H1 (cell line): ENCODE results near the gene TMEM253. TPM values are rescaled to one million over a fixed set of nuclear protein-coding genes. Genes with fewer than 3 reads are reported as not detected.

Experiments
- EGR1 ChIP-seq: IDR thresholded peaks from 2 replicates; pipeline ENCODE4 v1.6.1; 2011; ENCODE audit warnings: low read depth, low read length, borderline replicate concordance
- HDAC2 ChIP-seq, 2 experiments: fragments of 300-600 bp in 1 of 2; sonication (generic) in 1 of 2; IDR thresholded peaks; 2 replicates each; pipeline ENCODE4 v1.6.1; 2011 to 2012; ENCODE audit warnings: low read depth in 2 of 2, low read length in 2 of 2, mild to moderate bottlenecking in 2 of 2, moderate library complexity in 2 of 2, borderline replicate concordance in 1 of 2, inconsistent platforms in 1 of 2
- KDM1A ChIP-seq: fragments of 200-600, 300-600 bp; sonication (generic); IDR thresholded peaks from 2 replicates; pipeline ENCODE4 v1.7.1; 2016; ENCODE audit warnings: mild to moderate bottlenecking, low read length, borderline replicate concordance
- polyA plus RNA-seq, 7 experiments: library from polyadenylated mRNA; depleted of rRNA in 3 of 7; stranded (reverse) in 5 of 7; unstranded in 2 of 7; fragments of >200 nt in 5 of 7; fragments of 200-250 nt in 2 of 7; gene quantifications; 1 replicate in 5 of 7; 2 replicates in 1 of 7; 4 replicates in 1 of 7; pipeline versions ENCODE4 v1.2.1 to v1.2.3, GENCODE V29; 2011 to 2013; ENCODE audit warnings: missing spikeins in 2 of 7, mixed read lengths in 2 of 7
- total RNA-seq: library from RNA; stranded (reverse); fragmentation: NEBNext Ultra II Directional; extraction: Animal tissue kit (Norgen Biotek cat#: 25700); gene quantifications from 2 replicates; pipeline ENCODE4 v1.2.1, GENCODE V29; 2021
- TF ChIP-seq, protein P1 (sequence below): fragments of 300-600 bp; sonication (generic); IDR thresholded peaks from 2 replicates; pipeline ENCODE4 v1.7.1; 2012; ENCODE audit warnings: low read length, moderate library complexity, mild to moderate bottlenecking, inconsistent platforms; ENCODE audit not compliant: insufficient replicate concordance
- TF ChIP-seq, protein P2 (sequence below): IDR thresholded peaks from 2 replicates; pipeline ENCODE4 v1.6.1; 2011; ENCODE audit warnings: low read depth, mild to moderate bottlenecking, low read length; ENCODE audit not compliant: insufficient read depth
- TF ChIP-seq, protein P3 (sequence below): IDR thresholded peaks from 2 replicates; pipeline ENCODE4 v1.6.1; 2012; ENCODE audit warnings: low read length, inconsistent platforms

Gene TMEM253
- total and polyA plus RNA-seq, 2 of the 8 experiments (the other 6 are each of a cell fraction or from before 2014, with no cell fraction given), result 1.9 to 2.2 TPM

DNA sequence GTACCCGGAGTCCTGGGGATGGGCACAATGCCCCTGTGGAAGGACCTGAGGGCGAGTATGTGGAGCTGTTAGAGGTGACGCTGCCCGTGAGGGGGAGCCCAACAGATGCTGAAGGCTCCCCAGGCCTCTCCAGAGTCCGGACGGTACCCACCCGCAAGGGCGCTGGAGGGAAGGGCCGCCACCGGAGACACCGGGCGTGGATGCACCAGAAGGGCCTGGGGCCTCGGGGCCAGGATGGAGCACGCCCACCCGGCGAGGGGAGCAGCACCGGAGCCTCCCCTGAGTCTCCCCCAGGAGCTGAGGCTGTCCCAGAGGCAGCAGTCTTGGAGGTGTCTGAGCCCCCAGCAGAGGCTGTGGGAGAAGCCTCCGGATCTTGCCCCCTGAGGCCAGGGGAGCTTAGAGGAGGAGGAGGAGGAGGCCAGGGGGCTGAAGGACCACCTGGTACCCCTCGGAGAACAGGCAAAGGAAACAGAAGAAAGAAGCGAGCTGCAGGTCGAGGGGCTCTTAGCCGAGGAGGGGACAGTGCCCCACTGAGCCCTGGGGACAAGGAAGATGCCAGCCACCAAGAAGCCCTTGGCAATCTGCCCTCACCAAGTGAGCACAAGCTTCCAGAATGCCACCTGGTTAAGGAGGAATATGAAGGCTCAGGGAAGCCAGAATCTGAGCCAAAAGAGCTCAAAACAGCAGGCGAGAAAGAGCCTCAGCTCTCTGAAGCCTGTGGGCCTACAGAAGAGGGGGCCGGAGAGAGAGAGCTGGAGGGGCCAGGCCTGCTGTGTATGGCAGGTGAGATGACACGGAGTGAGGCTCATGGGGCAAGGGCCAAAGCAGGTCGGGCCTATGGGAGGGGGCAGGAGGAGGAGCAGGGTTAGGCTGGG is 26.2 kb upstream of the TMEM253 start (continued):
- TF ChIP-seq, protein P1, sequence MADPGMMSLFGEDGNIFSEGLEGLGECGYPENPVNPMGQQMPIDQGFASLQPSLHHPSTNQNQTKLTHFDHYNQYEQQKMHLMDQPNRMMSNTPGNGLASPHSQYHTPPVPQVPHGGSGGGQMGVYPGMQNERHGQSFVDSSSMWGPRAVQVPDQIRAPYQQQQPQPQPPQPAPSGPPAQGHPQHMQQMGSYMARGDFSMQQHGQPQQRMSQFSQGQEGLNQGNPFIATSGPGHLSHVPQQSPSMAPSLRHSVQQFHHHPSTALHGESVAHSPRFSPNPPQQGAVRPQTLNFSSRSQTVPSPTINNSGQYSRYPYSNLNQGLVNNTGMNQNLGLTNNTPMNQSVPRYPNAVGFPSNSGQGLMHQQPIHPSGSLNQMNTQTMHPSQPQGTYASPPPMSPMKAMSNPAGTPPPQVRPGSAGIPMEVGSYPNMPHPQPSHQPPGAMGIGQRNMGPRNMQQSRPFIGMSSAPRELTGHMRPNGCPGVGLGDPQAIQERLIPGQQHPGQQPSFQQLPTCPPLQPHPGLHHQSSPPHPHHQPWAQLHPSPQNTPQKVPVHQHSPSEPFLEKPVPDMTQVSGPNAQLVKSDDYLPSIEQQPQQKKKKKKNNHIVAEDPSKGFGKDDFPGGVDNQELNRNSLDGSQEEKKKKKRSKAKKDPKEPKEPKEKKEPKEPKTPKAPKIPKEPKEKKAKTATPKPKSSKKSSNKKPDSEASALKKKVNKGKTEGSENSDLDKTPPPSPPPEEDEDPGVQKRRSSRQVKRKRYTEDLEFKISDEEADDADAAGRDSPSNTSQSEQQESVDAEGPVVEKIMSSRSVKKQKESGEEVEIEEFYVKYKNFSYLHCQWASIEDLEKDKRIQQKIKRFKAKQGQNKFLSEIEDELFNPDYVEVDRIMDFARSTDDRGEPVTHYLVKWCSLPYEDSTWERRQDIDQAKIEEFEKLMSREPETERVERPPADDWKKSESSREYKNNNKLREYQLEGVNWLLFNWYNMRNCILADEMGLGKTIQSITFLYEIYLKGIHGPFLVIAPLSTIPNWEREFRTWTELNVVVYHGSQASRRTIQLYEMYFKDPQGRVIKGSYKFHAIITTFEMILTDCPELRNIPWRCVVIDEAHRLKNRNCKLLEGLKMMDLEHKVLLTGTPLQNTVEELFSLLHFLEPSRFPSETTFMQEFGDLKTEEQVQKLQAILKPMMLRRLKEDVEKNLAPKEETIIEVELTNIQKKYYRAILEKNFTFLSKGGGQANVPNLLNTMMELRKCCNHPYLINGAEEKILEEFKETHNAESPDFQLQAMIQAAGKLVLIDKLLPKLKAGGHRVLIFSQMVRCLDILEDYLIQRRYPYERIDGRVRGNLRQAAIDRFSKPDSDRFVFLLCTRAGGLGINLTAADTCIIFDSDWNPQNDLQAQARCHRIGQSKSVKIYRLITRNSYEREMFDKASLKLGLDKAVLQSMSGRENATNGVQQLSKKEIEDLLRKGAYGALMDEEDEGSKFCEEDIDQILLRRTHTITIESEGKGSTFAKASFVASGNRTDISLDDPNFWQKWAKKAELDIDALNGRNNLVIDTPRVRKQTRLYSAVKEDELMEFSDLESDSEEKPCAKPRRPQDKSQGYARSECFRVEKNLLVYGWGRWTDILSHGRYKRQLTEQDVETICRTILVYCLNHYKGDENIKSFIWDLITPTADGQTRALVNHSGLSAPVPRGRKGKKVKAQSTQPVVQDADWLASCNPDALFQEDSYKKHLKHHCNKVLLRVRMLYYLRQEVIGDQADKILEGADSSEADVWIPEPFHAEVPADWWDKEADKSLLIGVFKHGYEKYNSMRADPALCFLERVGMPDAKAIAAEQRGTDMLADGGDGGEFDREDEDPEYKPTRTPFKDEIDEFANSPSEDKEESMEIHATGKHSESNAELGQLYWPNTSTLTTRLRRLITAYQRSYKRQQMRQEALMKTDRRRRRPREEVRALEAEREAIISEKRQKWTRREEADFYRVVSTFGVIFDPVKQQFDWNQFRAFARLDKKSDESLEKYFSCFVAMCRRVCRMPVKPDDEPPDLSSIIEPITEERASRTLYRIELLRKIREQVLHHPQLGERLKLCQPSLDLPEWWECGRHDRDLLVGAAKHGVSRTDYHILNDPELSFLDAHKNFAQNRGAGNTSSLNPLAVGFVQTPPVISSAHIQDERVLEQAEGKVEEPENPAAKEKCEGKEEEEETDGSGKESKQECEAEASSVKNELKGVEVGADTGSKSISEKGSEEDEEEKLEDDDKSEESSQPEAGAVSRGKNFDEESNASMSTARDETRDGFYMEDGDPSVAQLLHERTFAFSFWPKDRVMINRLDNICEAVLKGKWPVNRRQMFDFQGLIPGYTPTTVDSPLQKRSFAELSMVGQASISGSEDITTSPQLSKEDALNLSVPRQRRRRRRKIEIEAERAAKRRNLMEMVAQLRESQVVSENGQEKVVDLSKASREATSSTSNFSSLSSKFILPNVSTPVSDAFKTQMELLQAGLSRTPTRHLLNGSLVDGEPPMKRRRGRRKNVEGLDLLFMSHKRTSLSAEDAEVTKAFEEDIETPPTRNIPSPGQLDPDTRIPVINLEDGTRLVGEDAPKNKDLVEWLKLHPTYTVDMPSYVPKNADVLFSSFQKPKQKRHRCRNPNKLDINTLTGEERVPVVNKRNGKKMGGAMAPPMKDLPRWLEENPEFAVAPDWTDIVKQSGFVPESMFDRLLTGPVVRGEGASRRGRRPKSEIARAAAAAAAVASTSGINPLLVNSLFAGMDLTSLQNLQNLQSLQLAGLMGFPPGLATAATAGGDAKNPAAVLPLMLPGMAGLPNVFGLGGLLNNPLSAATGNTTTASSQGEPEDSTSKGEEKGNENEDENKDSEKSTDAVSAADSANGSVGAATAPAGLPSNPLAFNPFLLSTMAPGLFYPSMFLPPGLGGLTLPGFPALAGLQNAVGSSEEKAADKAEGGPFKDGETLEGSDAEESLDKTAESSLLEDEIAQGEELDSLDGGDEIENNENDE, result no peak
- TF ChIP-seq EGR1 (no peak), HDAC2 (IDR thresholded peaks at IDR 0.05; ENCODE audit: borderline replicate concordance in 1 of 2, low read depth in 2 of 2, low read length in 2 of 2) (no peak), KDM1A (no peak)
- TF ChIP-seq, protein P2, sequence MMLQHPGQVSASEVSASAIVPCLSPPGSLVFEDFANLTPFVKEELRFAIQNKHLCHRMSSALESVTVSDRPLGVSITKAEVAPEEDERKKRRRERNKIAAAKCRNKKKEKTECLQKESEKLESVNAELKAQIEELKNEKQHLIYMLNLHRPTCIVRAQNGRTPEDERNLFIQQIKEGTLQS, result no peak
- TF ChIP-seq, protein P3, sequence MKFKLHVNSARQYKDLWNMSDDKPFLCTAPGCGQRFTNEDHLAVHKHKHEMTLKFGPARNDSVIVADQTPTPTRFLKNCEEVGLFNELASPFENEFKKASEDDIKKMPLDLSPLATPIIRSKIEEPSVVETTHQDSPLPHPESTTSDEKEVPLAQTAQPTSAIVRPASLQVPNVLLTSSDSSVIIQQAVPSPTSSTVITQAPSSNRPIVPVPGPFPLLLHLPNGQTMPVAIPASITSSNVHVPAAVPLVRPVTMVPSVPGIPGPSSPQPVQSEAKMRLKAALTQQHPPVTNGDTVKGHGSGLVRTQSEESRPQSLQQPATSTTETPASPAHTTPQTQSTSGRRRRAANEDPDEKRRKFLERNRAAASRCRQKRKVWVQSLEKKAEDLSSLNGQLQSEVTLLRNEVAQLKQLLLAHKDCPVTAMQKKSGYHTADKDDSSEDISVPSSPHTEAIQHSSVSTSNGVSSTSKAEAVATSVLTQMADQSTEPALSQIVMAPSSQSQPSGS, result no peak
